ENCODE measurements around the gene SH2D4B. TPM values are rescaled to one million over a fixed set of nuclear protein-coding genes. Genes with fewer than 3 reads are reported as not detected.

SH2D4B gene
- total RNA-seq (0.04 TPM), polyA plus RNA-seq (ENCODE audit: insufficient read depth in 1 of 8, insufficient read length in 8 of 8, low replicate concordance in 1 of 8) (under 1 TPM in 5 of 8 donors, not detected in 3; 0.04 to 0.20 (median 0.16) TPM)
- long read RNA-seq, donor 1 = 0 reads
- long read RNA-seq, donor 2 = 0 reads
- long read RNA-seq, donor 3 = 0 reads
- long read RNA-seq, donor 4 = 0 reads
- long read RNA-seq, donor 5 = 0 reads
- long read RNA-seq, donor 6 = 0 reads
- long read RNA-seq, donor 7 = 0 reads
- long read RNA-seq, donor 8 = 0 reads
- long read RNA-seq, donor 9 = 0 reads
- long read RNA-seq, donor 10 = 0 reads
- long read RNA-seq, donor 11 = 0 reads

- Histone ChIP-seq H3K4me1 (ENCODE audit: control insufficient read depth, insufficient read depth, low read length) (peaks cover 21% of the 10 kb centered on the region), H3K36me3 (ENCODE audit: control insufficient read depth, insufficient read depth, low read length) (no peaks in the 10 kb centered on the region), H3K27ac (ENCODE audit: low read length) (no peak within 1 kb of the TSS), H3K27me3 (ENCODE audit: control insufficient read depth, insufficient read depth, low read length) (no peaks in the 10 kb centered on the region), H3K9me3 (replicated peaks; ENCODE audit: control insufficient read depth, low read depth, low read length) (no peaks in the 10 kb centered on the region), H3K4me3 (ENCODE audit: low read length) (no peak within 1 kb of the TSS)
- no peak for DNase-seq
- 88% methylated on average over 18 of the region's 19 CpGs for WGBS (ENCODE audit: insufficient coverage)
Measured at GRCh38 chr10:80537736-80538480, at the start of gene SH2D4B. Gene SH2D4B, plus strand, starts transcription at chr10:80537902. Its CDS starts 430 bp downstream, at chr10:80538332.

- Histone ChIP-seq H3K9me3 (replicated peaks; ENCODE audit: control insufficient read depth, low read depth, low read length) (no peaks in the 10 kb centered on the region), H3K4me3 (ENCODE audit: low read length) (no peak overlapping the region), H3K27ac (ENCODE audit: low read length) (no peak overlapping the region), H3K27me3 (ENCODE audit: control insufficient read depth, insufficient read depth, low read length) (no peaks in the 10 kb centered on the region), H3K36me3 (ENCODE audit: control insufficient read depth, insufficient read depth, low read length) (peaks cover 35% of the 10 kb centered on the region), H3K4me1 (ENCODE audit: control insufficient read depth, insufficient read depth, low read length) (peaks cover 32% of the 10 kb centered on the region)
- 80% methylated on average over 1 of the region's 6 CpGs for WGBS (ENCODE audit: insufficient coverage)
- DNase-seq = no peak
Measured at GRCh38 chr10:80488539-80489066, 49.1 kb upstream of the SH2D4B start.

GRCh38 chr10:80489371-80490112 lies 48.2 kb upstream of the SH2D4B start:
- peaks cover 41% of the 10 kb centered on the region for H3K36me3 ChIP-seq (ENCODE audit: control insufficient read depth, insufficient read depth, low read length)
- DNase-seq = no peak
- H3K27me3 ChIP-seq (ENCODE audit: control insufficient read depth, insufficient read depth, low read length) = no peaks in the 10 kb centered on the region
- H3K4me3 ChIP-seq (ENCODE audit: low read length) = no peak overlapping the region
- no peak overlapping the region for H3K27ac ChIP-seq (ENCODE audit: low read length)
- H3K9me3 ChIP-seq (replicated peaks; ENCODE audit: control insufficient read depth, low read depth, low read length) = no peaks in the 10 kb centered on the region
- no CpG with 5 or more reads among the region's 2 CpGs for WGBS (ENCODE audit: insufficient coverage)
- peaks cover 41% of the 10 kb centered on the region for H3K4me1 ChIP-seq (ENCODE audit: control insufficient read depth, insufficient read depth, low read length)

- 88% methylated on average over 7 of the region's 7 CpGs for WGBS (ENCODE audit: insufficient coverage)
- no peak overlapping the region for H3K27ac ChIP-seq (ENCODE audit: low read length)
- peaks cover 41% of the 10 kb centered on the region for H3K36me3 ChIP-seq (ENCODE audit: control insufficient read depth, insufficient read depth, low read length)
- no peak for DNase-seq
- no peaks in the 10 kb centered on the region for H3K27me3 ChIP-seq (ENCODE audit: control insufficient read depth, insufficient read depth, low read length)
- no peak overlapping the region for H3K4me3 ChIP-seq (ENCODE audit: low read length)
- H3K4me1 ChIP-seq (ENCODE audit: control insufficient read depth, insufficient read depth, low read length) = peaks cover 30% of the 10 kb centered on the region
- no peaks in the 10 kb centered on the region for H3K9me3 ChIP-seq (replicated peaks; ENCODE audit: control insufficient read depth, low read depth, low read length)
Measured at GRCh38 chr10:80491251-80492102, 46.2 kb upstream of the SH2D4B start.

GRCh38 chr10:80492848-80493521 lies 44.7 kb upstream of the SH2D4B start:
- H3K9me3 ChIP-seq (replicated peaks; ENCODE audit: control insufficient read depth, low read depth, low read length) = no peaks in the 10 kb centered on the region
- peaks cover 41% of the 10 kb centered on the region for H3K36me3 ChIP-seq (ENCODE audit: control insufficient read depth, insufficient read depth, low read length)
- H3K27ac ChIP-seq (ENCODE audit: low read length) = no peak overlapping the region
- no peak overlapping the region for H3K4me3 ChIP-seq (ENCODE audit: low read length)
- WGBS (ENCODE audit: insufficient coverage) = no CpG with 5 or more reads among the region's 6 CpGs
- peaks cover 27% of the 10 kb centered on the region for H3K4me1 ChIP-seq (ENCODE audit: control insufficient read depth, insufficient read depth, low read length)
- H3K27me3 ChIP-seq (ENCODE audit: control insufficient read depth, insufficient read depth, low read length) = no peaks in the 10 kb centered on the region
- no peak for DNase-seq

- Histone ChIP-seq H3K9me3 (replicated peaks; ENCODE audit: control insufficient read depth, low read depth, low read length) (no peaks in the 10 kb centered on the region), H3K4me1 (ENCODE audit: control insufficient read depth, insufficient read depth, low read length) (peaks cover 27% of the 10 kb centered on the region), H3K4me3 (ENCODE audit: low read length) (no peak overlapping the region), H3K27ac (ENCODE audit: low read length) (no peak overlapping the region), H3K36me3 (ENCODE audit: control insufficient read depth, insufficient read depth, low read length) (peaks cover 41% of the 10 kb centered on the region), H3K27me3 (ENCODE audit: control insufficient read depth, insufficient read depth, low read length) (no peaks in the 10 kb centered on the region)
- peak; percentile 80 for DNase-seq
- WGBS (ENCODE audit: insufficient coverage) = 55% methylated on average over 1 of the region's 4 CpGs
Measured at GRCh38 chr10:80493522-80494051, 44.1 kb upstream of the SH2D4B start.

GRCh38 chr10:80496555-80497172 lies 41.0 kb upstream of the SH2D4B start:
- Histone ChIP-seq H3K36me3 (ENCODE audit: control insufficient read depth, insufficient read depth, low read length) (peaks cover 12% of the 10 kb centered on the region), H3K27me3 (ENCODE audit: control insufficient read depth, insufficient read depth, low read length) (no peaks in the 10 kb centered on the region), H3K4me1 (ENCODE audit: control insufficient read depth, insufficient read depth, low read length) (peaks cover 52% of the 10 kb centered on the region), H3K4me3 (ENCODE audit: low read length) (no peak overlapping the region), H3K27ac (ENCODE audit: low read length) (no peak overlapping the region), H3K9me3 (replicated peaks; ENCODE audit: control insufficient read depth, low read depth, low read length) (no peaks in the 10 kb centered on the region)
- no CpG with 5 or more reads among the region's 4 CpGs for WGBS (ENCODE audit: insufficient coverage)
- DNase-seq = no peak

GRCh38 chr10:80497187-80498077 lies 40.3 kb upstream of the SH2D4B start:
- 33% methylated on average over 5 of the region's 7 CpGs for WGBS (ENCODE audit: insufficient coverage)
- Histone ChIP-seq H3K4me1 (ENCODE audit: control insufficient read depth, insufficient read depth, low read length) (peaks cover 59% of the 10 kb centered on the region), H3K36me3 (ENCODE audit: control insufficient read depth, insufficient read depth, low read length) (peaks cover 5% of the 10 kb centered on the region), H3K27ac (ENCODE audit: low read length) (peak overlapping the region; percentile 74), H3K27me3 (ENCODE audit: control insufficient read depth, insufficient read depth, low read length) (no peaks in the 10 kb centered on the region), H3K4me3 (ENCODE audit: low read length) (no peak overlapping the region), H3K9me3 (replicated peaks; ENCODE audit: control insufficient read depth, low read depth, low read length) (no peaks in the 10 kb centered on the region)
- peak; percentile 93 for DNase-seq
